IPS DF 6.9 (cell line): ENCODE measurements around the gene ZMIZ1.

Experiments
- DNase-seq: peaks from one replicate; pipeline ENCODE4 v3.0.0-alpha.2; 2013; ENCODE audit warnings: low read depth, low spot score
- H3K27ac ChIP-seq: one replicate; pipeline ENCODE4 v1.5.1; 2013; ENCODE audit warnings: low read length, control low read depth
- H3K27me3 ChIP-seq: 2 replicates; pipeline ENCODE4 v1.6.1; 2013; ENCODE audit warnings: mild to moderate bottlenecking, low read length; ENCODE audit not compliant: control insufficient read depth, insufficient read depth
- H3K36me3 ChIP-seq: 2 replicates; pipeline ENCODE4 v1.6.1; 2013; ENCODE audit warnings: low read length; ENCODE audit not compliant: control insufficient read depth, insufficient read depth
- H3K4me1 ChIP-seq: 2 replicates; pipeline ENCODE4 v1.6.1; 2013; ENCODE audit warnings: low read length; ENCODE audit not compliant: control insufficient read depth, insufficient read depth
- H3K4me3 ChIP-seq: 2 replicates; pipeline ENCODE4 v1.5.1; 2013; ENCODE audit warnings: mild to moderate bottlenecking, low read length
- H3K9me3 ChIP-seq: 2 replicates; pipeline ENCODE4 v1.6.1; 2013; ENCODE audit warnings: low read length, inconsistent platforms; ENCODE audit not compliant: control insufficient read depth, insufficient read depth
- WGBS: extraction: QIAGEN DNeasy Blood & Tissue Kit; methylation state at CpG from one replicate; pipeline ENCODE4 v1.1.7; 2013; ENCODE audit warnings: mixed read lengths, missing lambda C conversion rate; ENCODE audit not compliant: insufficient read length, insufficient coverage; 5-methylcytosine and 5-hydroxymethylcytosine counted together

The ZMIZ1 gene

DNA sequence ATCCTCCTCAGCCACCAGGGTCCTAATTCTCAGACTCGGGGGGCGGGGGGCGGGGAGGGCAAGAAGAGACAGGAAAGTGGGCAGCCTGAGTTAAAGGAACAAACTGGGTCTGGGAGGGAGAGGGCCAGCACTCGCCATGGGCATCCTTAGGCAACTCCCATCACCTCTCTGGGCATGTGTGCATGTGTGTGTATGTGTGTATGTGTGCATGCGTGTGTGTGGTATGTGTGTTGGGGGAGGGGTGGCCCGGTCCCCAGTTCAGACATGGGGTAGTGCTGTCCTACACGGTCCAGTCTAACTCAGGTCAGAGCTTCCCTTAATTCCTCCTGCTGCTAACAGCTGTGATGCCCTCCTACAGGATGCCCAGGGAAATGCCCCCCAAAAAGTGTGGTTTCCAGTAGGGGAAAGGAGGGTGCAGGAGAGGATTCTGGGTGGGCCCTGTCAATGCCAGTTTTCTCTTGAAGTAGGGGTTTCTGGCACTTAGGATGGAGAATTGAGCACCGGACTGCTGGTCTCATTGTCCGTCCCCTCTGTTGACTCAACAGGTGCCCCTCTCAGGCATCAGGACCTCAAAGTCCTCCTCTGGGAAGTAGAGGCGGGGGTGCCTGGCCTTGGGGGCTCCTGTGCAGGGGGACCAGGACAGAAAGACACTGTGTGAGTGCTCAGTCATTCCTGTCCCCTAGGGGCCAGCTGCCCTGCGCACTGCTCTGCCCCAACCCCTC, 15.1 kb upstream of the ZMIZ1 start:
- no peaks in the 10 kb centered on the region for H3K27me3 ChIP-seq
- no peaks in the 10 kb centered on the region for H3K9me3 ChIP-seq
- no CpG with 5 or more reads among the region's 11 CpGs for WGBS
- no peaks in the 10 kb centered on the region for H3K36me3 ChIP-seq
- H3K4me3 ChIP-seq = no peak overlapping the region
- no peak overlapping the region for H3K27ac ChIP-seq
- H3K4me1 ChIP-seq = peaks cover 7% of the 10 kb centered on the region
- DNase-seq = no peak

DNA sequence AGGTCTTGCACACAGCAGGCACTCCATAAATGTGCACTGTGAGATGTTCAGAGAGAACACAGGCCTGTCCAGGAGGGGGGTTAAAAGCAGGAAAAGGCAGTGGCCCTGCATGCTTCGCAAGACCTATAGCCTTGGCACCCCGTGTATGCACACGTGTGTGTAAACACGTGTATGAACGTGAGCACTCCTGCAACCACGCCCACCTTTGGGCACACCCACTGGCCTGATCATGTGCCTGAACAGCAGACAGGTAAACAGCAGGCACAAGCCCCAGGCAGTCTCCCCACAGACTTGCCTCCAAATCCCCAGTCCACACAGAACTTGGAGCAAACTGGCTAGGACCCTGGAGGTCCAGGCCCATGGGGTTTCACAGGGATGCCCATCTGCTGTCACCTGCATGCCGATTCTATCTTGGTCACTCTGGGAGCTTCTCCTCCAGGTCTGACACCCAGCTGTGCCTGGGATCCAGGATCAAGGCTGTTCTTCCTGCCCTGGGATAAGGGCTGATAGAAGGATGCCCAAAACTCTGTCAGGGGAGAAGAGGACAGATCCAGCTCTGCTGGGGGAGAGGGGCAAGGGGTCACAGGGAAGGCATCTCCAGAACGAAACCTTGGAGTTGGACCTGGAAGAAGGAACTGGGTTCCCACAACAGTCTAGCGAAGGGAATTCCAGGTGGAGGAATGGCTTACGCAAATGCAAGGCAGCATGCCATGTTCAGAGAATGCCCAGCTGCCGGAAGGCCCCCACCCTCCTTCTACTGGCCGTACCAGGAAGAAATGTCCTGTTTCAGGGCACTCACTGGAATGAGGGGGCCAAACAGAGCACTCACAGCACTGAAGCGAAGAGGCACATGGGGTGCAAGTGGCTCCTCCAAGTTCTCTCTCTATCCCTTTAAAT, 14.3 kb upstream of the ZMIZ1 start:
- Histone ChIP-seq H3K4me3 (no peak overlapping the region), H3K4me1 (peaks cover 6% of the 10 kb centered on the region), H3K36me3 (no peaks in the 10 kb centered on the region), H3K9me3 (no peaks in the 10 kb centered on the region), H3K27ac (no peak overlapping the region), H3K27me3 (no peaks in the 10 kb centered on the region)
- DNase-seq = no peak
- WGBS = no CpG with 5 or more reads among the region's 13 CpGs

DNA sequence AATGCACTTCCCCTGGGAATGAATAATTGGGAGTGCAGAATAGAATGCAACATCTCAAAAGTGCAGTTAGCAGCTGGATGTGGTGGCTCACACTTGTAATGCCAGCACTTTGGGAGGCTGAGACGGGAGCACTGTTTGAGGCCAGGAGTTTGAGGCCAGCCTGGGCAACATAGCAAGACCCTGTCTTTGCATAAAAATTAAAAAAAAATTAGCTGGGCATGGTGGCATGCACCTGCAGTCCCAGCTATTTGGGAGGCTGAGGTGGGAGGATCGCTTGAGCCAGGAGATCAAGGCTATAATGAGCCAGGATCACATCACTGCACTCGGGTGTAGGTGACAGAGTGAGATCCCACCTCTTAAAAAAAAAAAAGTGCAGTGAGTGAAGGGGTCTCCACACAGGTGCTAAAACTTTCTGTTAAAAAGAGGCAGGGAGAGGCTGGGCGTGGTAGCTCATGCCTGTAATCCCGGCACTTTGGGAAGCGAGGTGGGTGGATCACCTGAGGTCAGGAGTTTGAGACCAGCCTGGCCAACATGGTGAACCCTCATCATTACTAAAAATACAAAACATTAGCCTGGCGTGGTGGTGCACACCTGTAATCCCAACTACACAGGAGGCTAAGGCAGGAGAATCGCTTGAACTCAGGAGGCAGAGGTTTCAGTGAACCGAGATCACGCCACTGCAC, 13.5 kb upstream of the ZMIZ1 start:
- DNase-seq = no peak
- Histone ChIP-seq H3K4me1 (peaks cover 5% of the 10 kb centered on the region), H3K4me3 (no peak overlapping the region), H3K27ac (no peak overlapping the region), H3K36me3 (no peaks in the 10 kb centered on the region), H3K27me3 (no peaks in the 10 kb centered on the region), H3K9me3 (no peaks in the 10 kb centered on the region)
- no CpG with 5 or more reads among the region's 10 CpGs for WGBS

DNA sequence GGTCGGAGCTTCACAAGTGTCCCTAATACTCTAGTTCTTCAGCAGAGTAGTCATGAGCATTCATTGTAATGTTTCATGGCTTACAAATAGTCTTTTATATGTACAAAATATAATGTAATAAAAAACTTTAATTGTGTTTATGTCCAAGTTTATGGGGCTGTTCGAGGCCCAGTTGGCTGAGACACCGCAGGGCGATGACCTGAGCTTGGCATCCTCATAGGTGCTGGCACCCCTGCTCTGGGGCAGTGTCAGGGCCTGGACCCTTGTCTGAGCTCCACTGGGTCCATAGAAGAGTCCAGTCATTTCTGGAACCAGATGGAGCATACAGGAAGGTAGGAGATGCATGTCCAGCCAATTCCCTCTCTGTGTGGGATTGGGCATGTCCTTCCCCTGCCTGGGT, 12.9 kb upstream of the ZMIZ1 start:
- H3K9me3 ChIP-seq = no peaks in the 10 kb centered on the region
- H3K4me3 ChIP-seq = no peak overlapping the region
- H3K4me1 ChIP-seq = peaks cover 5% of the 10 kb centered on the region
- no CpG with 5 or more reads among the region's 4 CpGs for WGBS
- no peaks in the 10 kb centered on the region for H3K36me3 ChIP-seq
- no peak for DNase-seq
- H3K27me3 ChIP-seq = no peaks in the 10 kb centered on the region
- H3K27ac ChIP-seq = no peak overlapping the region

DNA sequence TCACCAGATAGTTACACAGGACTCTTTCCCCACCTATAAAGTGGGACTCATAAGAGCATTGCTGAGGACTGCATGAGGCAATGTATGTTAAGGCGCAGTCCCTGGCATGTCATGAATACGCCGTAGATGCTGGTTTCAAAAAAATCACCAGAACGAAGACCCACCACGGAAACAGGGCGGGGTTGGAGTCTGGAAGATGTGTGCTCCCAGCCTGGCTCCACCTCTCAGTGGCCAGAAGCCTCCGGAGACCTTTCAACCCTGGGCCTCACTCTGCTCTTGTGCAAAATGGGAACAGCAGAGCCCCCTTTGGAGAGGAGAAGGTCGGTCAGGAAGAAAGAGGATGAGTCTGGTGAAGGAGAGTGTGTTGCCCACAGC, 12.4 kb upstream of the ZMIZ1 start:
- H3K27ac ChIP-seq = no peak overlapping the region
- H3K4me1 ChIP-seq = peaks cover 5% of the 10 kb centered on the region
- H3K36me3 ChIP-seq = no peaks in the 10 kb centered on the region
- no peaks in the 10 kb centered on the region for H3K27me3 ChIP-seq
- H3K4me3 ChIP-seq = no peak overlapping the region
- no peaks in the 10 kb centered on the region for H3K9me3 ChIP-seq
- DNase-seq = no peak
- WGBS = no CpG with 5 or more reads among the region's 8 CpGs

DNA sequence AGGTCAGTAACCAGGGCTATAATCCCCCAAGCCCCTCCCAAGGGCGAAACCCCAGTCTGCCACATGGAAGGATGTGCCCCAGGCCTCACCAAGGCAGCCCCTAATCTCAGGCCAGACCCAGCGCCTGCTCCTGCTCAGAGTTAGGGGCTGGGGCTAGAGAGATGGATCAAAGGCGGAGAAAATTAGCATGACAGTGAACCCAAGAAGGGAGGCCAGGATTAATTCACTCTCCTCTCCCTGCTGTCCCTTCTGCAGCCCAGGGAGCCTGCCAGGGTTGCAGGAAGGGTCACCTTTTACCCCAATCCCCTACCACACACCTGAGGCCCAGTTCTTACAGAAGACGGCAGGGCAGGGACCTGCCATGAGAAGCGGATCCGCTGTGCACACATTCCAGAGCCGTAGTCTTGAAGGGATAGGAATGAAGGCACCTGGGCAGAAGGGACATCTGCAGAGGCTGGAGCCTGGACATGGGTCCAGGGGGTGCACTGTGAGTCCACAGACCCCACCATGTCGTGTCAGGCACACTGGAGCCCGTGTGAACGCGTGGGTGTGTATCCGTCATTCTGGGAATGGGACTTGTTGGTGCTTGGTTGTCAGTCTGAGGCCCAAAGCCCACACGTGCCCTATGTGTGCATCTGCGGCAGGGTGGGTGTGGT, 11.9 kb upstream of the ZMIZ1 start:
- Histone ChIP-seq H3K27ac (no peak overlapping the region), H3K4me3 (no peak overlapping the region), H3K36me3 (no peaks in the 10 kb centered on the region), H3K4me1 (peaks cover 5% of the 10 kb centered on the region), H3K27me3 (no peaks in the 10 kb centered on the region), H3K9me3 (no peaks in the 10 kb centered on the region)
- WGBS = no CpG with 5 or more reads among the region's 14 CpGs
- DNase-seq = no peak

DNA sequence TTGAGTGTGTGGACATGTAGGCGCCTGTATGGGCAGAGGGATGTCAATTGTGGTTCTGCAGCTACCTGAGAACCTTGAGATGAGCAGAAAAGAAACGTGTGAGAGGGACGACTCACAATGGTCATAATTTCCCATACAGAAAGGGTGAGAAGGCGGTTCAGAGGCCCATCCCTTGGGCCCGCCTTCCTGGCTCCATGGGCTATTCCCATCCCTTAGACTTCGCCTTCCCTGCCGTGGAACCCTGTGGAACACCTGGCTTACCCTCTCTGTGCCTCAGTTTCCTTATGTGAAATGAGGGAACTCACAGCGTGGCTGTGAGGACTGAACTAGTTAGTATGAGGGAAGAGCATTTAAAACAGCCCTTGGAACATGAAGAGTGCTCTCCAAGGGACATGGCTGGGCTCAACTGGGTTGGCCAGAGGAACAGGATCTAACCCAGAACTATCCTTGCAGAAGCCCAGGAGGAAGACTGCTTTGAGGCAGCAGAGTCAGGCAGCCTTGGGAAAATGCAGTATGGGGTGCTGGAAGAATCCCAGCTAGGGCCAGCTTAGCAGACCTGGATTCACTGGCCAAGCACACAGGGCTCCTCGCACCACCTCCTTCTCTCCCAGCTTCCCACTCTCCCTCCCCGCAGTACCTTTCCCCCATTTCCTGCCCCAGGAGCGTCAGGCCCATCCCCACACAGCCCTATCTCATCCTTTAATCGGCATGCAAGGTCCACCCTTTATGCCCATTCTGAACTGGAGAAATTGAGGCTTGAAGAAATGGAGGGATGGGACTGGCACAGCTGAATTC, 11.1 kb upstream of the ZMIZ1 start:
- Histone ChIP-seq H3K9me3 (no peaks in the 10 kb centered on the region), H3K27ac (no peak overlapping the region), H3K4me3 (no peak overlapping the region), H3K27me3 (no peaks in the 10 kb centered on the region), H3K36me3 (no peaks in the 10 kb centered on the region), H3K4me1 (peaks cover 5% of the 10 kb centered on the region)
- no peak for DNase-seq
- WGBS = no CpG with 5 or more reads among the region's 12 CpGs

DNA sequence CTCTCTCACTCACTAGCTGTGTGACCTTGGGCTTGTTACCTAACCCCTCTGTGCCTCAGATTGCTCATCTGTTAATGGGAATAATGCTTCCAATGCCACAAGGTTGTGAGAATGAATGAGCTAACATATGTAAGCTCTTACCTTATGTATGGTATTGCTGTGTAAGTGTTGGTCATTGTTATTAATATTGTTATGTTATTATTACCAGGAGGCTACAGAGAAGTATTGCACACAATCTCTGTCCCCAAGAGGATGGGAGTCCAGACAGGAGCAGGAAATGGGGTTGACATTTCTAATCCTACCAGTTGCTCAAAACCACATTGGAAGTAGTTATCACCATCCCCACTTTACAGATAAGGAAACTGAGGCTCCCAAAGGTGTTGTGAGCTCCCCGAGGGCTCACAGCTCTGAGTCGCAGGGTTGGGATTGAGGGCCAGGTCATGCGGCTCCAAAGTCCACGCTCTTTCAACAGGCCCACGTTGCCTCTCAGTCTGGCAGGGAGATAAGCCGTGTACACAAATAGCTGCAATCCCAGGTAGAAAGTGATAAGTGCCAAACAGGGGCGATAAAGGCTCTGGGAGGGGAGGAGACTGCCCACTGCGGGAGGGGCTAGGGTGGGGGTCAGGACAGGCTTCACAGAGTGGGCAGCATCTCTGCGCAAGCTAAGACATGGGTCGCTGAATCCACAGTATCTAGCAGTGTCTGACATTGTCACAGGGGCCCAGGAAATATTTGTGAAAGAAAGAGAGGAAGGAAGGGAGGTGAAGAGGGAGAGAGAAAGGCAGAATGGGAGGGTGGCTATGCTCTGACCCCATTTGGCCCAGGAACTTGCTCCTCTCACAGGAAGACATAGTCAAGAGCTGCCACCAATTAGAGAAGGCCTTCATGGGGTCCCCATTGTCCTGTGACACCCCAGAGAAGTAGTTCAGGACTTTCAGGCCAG, 9.6 kb upstream of the ZMIZ1 start:
- no peak for DNase-seq
- H3K9me3 ChIP-seq = no peaks in the 10 kb centered on the region
- no CpG with 5 or more reads among the region's 10 CpGs for WGBS
- no peak overlapping the region for H3K4me3 ChIP-seq
- H3K27ac ChIP-seq = no peak overlapping the region
- H3K27me3 ChIP-seq = no peaks in the 10 kb centered on the region
- H3K4me1 ChIP-seq = peaks cover 5% of the 10 kb centered on the region
- no peaks in the 10 kb centered on the region for H3K36me3 ChIP-seq

DNA sequence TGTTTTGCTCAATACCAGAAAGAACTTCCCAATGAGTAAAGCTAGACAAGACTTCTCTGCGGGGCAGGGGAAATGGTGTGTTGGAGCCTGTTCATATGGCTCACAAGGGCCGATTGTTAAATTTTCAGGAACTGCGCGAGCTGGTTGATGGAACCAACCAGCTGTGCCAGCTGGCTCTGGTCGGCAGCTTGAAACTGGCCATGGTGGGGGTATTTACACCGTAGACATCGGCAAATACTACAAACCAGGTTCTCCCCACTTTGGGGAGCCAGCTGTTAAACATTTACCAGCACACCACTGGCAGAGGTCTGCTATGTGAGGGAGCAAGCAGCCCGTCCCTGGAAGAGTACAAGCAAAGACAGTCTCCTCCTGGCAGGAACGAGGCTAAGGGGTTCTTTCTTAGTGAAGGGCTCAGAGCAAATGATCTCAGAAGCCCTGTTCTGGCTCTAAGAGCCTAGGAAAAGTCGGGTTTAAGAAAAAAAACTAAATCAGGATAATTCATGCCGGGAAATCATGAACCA, 8.8 kb upstream of the ZMIZ1 start:
- H3K27ac ChIP-seq = no peak overlapping the region
- H3K27me3 ChIP-seq = no peaks in the 10 kb centered on the region
- H3K9me3 ChIP-seq = no peaks in the 10 kb centered on the region
- H3K4me1 ChIP-seq = peaks cover 5% of the 10 kb centered on the region
- no peak for DNase-seq
- WGBS = no CpG with 5 or more reads among the region's 11 CpGs
- no peak overlapping the region for H3K4me3 ChIP-seq
- no peaks in the 10 kb centered on the region for H3K36me3 ChIP-seq
